Skeletal muscle tissue (tissue), 4 donors: ENCODE results near the gene IGF2BP2. TPM values are rescaled to one million over a fixed set of nuclear protein-coding genes. Genes with fewer than 3 reads are reported as not detected.
A peak's percentile ranks its signal among the peaks of the same experiment; 100 is the strongest.
"Not testable (repeated sequence)": the region's sequence is repeated elsewhere in the genome, so short reads cannot be mapped to it uniquely, and the experiment has no call there.

Experiments
- H3K27ac ChIP-seq: one replicate; pipeline ENCODE4 v1.7.0; 2013; ENCODE audit warnings: mild to moderate bottlenecking, low read depth, low read length, inconsistent platforms
- H3K27me3 ChIP-seq, 3 donors: one replicate each; pipeline ENCODE4 v1.7.0; 2013; ENCODE audit warnings: low read length in 3 of 3; ENCODE audit not compliant: control insufficient read depth in 3 of 3, insufficient read depth in 3 of 3
- H3K36me3 ChIP-seq, 3 donors: one replicate each; pipeline ENCODE4 v1.7.0; 2013; ENCODE audit warnings: low read length in 3 of 3; ENCODE audit not compliant: control insufficient read depth in 3 of 3, insufficient read depth in 3 of 3
- H3K4me1 ChIP-seq, 3 donors: one replicate each; pipeline ENCODE4 v1.7.0; 2013; ENCODE audit warnings: low read length in 3 of 3, mild to moderate bottlenecking in 3 of 3; ENCODE audit not compliant: control insufficient read depth in 3 of 3, insufficient read depth in 3 of 3
- H3K4me3 ChIP-seq, 3 donors: one replicate each; pipeline ENCODE4 v1.7.0; 2013; ENCODE audit warnings: low read length in 3 of 3
- H3K9ac ChIP-seq, 3 donors: one replicate each; pipeline ENCODE4 v1.7.0; 2013; ENCODE audit warnings: low read length in 3 of 3, mild to moderate bottlenecking in 3 of 3, moderate library complexity in 2 of 3, low read depth in 1 of 3
- H3K9me3 ChIP-seq, 3 donors: one replicate each; pipeline ENCODE4 v1.7.0; 2013; ENCODE audit warnings: low read length in 3 of 3; ENCODE audit not compliant: control insufficient read depth in 3 of 3
- total RNA-seq: library from RNA; depleted of rRNA; stranded (reverse); fragments of >200 nt; gene quantifications from one replicate; pipeline ENCODE4 v1.2.3, GENCODE V29; 2014
- donor health status: Osteomylitis.

Gene IGF2BP2
- total RNA-seq, 1 donor from 2014 or later, result 26.6 TPM

DNA sequence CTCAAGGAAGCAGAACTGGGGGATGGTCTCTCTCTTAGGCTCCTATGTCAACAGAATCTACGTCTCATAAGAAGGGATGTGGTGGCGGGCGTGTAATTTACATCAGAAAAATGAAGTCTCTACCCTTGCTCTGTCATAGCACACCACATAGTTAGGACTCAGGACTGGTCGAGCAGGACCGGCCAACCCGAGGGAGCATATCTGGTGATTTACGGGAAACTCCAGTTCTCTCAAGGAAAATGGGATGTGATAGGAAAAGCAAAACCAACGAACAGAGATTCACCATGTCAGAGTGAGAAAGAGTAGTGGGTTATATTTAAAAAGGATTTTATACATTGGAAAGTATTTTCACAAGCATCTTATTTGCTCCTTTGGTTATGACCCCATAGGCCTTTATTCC lies 54.7 kb downstream of the IGF2BP2 start:
- no peak overlapping the region for H3K27ac ChIP-seq
- no peaks in the 10 kb centered on the region for H3K36me3 ChIP-seq
- H3K4me1 ChIP-seq, result peaks cover 0 to 4% (median 2%) of the 10 kb centered on the region in 3 donors
- no peaks in the 10 kb centered on the region for H3K9me3 ChIP-seq
- no peak overlapping the region for H3K9ac ChIP-seq
- H3K27me3 ChIP-seq, result no peaks in the 10 kb centered on the region
- no peak overlapping the region for H3K4me3 ChIP-seq

DNA sequence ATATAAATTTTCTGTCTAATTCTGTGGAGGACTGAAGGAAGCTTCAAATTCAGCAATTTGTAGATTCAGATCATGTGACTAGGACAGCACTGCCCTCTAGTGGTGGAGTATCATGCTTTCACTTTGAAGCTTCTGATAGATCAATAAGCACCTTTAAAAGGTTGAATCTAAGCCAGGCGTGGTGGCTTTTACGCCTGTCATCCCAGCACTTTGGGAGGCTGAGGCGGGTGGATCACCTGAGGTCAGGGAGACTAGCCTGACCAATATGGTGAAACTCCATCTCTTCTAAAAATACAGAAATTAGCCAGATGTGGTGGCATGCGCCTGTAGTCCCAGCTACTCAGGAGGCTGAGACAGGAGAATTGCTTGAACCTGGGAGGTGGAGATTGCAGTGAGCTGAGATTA lies 56.3 kb downstream of the IGF2BP2 start:
- not testable (repeated sequence) for H3K9ac ChIP-seq, H3K27me3 ChIP-seq, H3K36me3 ChIP-seq, H3K4me3 ChIP-seq, H3K9me3 ChIP-seq, H3K27ac ChIP-seq
- H3K4me1 ChIP-seq, result peaks cover 8 to 16% (median 11%) of the 10 kb centered on the region in 3 donors

DNA sequence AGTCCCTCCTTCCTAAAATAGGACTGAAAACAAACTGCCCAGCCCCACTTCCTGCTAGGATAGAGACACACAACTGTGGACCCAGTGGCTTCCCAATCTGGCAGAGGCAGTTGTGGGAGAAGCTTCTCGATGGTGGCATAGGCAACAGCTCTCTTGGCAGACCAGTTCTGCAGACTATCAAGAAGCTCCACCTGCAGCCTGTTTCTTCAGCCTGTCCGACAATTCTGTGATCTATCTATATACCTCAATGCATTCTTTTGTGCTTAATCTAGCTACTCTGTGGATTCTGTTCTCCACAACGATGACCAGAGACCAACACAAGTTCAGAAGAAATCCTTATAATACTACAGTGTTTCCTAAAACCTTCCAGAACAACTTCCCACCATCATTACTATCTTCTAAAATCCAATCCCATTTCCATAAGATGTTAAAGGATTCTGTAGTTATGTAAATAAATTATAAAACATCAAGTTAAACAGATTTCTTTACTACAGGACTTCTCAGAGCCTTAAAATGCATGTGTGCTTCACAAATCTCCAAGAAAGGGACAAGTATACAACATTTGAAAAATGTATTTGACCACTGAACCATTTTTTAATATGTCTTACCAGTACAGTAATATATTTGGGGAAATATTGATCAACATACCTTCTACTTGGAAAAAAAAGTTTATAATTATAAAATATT lies 57.7 kb downstream of the IGF2BP2 start:
- H3K4me1 ChIP-seq, result peaks cover 8 to 18% (median 11%) of the 10 kb centered on the region in 3 donors
- no peaks in the 10 kb centered on the region for H3K27me3 ChIP-seq
- H3K9me3 ChIP-seq, result no peaks in the 10 kb centered on the region
- no peak overlapping the region for H3K4me3 ChIP-seq
- H3K36me3 ChIP-seq, result no peaks in the 10 kb centered on the region
- H3K27ac ChIP-seq, result no peak overlapping the region
- H3K9ac ChIP-seq, result no peak overlapping the region

DNA sequence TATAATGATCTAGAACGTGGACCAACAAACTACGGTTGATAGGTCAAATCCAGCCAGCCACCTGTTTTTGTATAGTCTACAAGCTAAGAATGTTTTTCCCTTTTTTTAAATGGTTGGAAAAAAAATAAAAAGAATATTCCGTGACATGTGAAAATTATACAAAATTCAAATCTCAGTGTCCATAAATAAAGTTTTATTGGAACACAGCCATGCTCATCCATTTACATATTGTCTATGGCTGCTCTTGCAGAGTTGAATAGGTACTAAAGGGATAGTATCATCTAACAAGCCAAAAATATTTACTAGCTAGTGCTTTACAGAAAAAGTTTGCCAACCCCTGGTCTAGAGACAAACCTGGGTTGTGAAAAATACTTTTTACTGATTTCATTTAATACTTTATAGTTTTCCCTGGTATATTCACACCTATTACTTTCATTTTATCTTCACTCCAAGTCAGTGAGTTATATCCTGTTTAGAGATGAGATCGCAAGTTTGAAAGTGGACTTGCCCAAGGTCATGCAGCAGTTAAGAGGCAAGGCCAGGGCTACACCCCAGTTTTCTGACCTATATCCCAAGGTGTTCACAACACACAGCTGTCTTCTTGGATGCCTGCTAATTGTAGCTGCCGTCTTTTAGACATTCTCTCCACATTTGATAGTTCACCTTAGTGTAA lies 58.4 kb downstream of the IGF2BP2 start:
- H3K9me3 ChIP-seq, result no peaks in the 10 kb centered on the region
- peaks cover 8 to 18% (median 11%) of the 10 kb centered on the region in 3 donors for H3K4me1 ChIP-seq
- H3K9ac ChIP-seq, result no peak overlapping the region
- H3K4me3 ChIP-seq, result no peak overlapping the region
- H3K27ac ChIP-seq, result no peak overlapping the region
- no peaks in the 10 kb centered on the region for H3K27me3 ChIP-seq
- no peaks in the 10 kb centered on the region for H3K36me3 ChIP-seq

DNA sequence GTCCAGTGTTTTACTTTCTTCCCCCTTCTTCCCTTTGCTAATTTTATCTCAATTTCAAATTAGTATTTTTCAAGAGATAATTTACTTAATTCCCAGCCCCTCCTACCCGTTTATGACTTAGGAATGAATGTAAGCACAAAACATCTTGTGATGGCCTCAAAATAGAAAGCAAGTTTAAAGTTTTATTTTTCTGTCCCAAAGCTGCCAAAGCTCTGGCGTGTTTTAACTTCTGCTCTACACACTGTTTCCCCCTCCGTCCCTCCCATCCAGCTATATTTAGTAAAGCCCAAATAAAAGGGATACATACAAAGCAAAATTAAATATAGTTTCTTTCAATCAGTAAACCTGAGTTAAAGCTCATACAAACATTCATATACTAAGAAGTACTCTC lies 59.9 kb downstream of the IGF2BP2 start:
- Histone ChIP-seq H3K4me3 (peak overlapping the region in 1 of 3 donors; percentile 17), H3K27me3 (no peaks in the 10 kb centered on the region), H3K9ac (peak overlapping the region in 1 of 3 donors; percentile 38), H3K4me1 (peaks cover 8 to 27% (median 15%) of the 10 kb centered on the region in 3 donors), H3K27ac (peak overlapping the region; percentile 54), H3K36me3 (no peaks in the 10 kb centered on the region), H3K9me3 (no peaks in the 10 kb centered on the region)

DNA sequence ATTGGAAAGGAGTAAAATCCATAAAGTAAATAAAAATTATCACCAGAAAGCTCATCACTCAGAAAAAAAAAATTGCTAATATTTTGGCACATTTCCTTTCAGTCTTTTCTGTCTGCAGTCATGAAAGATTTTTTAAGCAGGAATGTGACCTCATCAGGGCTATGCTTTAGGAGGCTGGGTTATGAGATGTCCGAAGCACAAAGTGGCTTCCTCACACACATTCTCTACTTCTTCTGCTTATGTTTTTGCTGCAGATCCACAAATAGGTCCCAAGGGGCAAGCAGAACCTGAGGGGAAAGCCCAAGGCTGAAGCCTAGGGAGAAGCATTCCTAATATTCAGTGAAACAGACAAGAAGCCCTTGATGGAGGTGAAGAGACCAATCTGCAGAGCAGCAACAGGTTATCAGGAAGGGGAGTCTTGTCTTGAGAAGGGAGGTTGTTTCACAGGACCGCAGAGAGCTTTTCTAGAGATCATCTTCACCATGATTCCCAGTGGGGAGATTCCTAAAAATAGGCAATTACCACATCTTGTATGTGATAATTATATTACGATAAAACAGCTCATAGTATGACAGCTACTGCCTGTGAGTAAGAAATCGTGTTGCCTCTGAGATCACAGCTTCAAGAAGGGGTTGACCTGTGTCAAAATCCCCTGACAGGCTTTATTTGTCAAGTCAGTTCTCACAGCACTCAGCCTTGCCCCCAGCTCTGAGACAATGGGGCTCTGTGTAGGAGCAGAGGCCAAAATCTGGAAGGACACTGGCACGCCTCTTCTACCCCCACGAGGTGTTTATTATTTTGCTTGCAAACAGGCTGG lies 60.5 kb downstream of the IGF2BP2 start:
- Histone ChIP-seq H3K27me3 (no peaks in the 10 kb centered on the region), H3K9me3 (no peaks in the 10 kb centered on the region), H3K4me1 (peaks cover 11 to 31% (median 16%) of the 10 kb centered on the region in 3 donors), H3K9ac (peak overlapping the region in 2 of 3 donors; percentile 38 to 47), H3K36me3 (no peaks in the 10 kb centered on the region), H3K4me3 (peak overlapping the region in 1 of 3 donors; percentile 17), H3K27ac (peak overlapping the region; percentile 54)

DNA sequence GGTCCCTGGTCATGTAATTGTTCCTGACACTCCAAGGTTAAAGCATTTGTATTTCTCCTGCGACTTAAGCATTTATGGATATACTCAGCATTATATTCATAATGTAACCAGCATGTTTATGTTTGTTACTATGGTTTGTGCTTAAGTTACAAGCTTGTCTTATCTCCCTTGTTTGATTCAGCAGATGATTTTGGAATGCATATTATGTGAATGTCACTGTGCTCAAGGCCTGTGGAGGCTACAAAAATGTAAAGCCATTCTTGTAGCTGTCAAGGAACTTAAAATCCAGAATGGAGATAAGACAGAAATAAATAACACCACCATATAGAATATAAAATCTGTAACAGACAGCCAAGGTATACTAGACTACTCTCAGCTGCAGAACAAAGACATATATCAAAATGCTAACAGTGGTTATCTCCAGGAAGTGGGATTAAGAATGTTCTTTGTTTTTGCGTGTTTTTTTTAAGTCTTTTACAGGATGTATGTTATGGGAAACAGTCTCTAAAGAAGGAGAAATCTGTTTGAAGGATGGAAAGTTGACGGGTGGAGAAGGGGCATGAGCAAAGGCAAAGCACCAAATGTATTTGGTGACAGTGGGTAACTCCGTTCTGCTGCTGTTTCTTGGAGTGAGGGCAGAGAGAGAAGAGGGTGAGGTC lies 61.4 kb downstream of the IGF2BP2 start:
- Histone ChIP-seq H3K27ac (no peak overlapping the region), H3K27me3 (no peaks in the 10 kb centered on the region), H3K9me3 (no peaks in the 10 kb centered on the region), H3K4me1 (peaks cover 19 to 40% (median 25%) of the 10 kb centered on the region in 3 donors), H3K4me3 (no peak overlapping the region), H3K9ac (no peak overlapping the region), H3K36me3 (no peaks in the 10 kb centered on the region)

DNA sequence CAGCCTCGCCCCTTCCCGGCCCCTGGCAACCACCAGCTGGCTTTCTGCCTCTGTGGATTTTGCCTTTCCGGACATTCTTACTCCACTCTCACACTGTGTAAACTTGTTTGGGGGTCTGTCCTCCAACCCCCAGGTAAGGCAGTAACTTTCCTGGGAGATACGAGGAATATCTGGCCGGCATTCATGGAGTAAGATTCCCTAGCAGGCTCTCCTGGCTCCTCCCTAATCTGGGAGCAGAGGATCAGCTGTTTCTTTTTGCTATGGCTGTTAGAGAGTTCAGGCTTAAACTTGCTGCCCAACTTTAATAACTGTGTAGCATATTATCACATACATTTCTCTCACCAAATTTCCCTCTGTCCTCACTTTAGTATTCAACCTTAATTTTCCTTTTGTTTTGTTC lies 64.3 kb downstream of the IGF2BP2 start:
- Histone ChIP-seq H3K4me1 (peaks cover 19 to 51% (median 27%) of the 10 kb centered on the region in 3 donors), H3K9ac (peak overlapping the region; percentile 63 to 80 (median 78)), H3K27ac (peak overlapping the region; percentile 87), H3K27me3 (no peaks in the 10 kb centered on the region), H3K4me3 (peak overlapping the region; percentile 45 to 65 (median 57)), H3K9me3 (no peaks in the 10 kb centered on the region), H3K36me3 (no peaks in the 10 kb centered on the region)

DNA sequence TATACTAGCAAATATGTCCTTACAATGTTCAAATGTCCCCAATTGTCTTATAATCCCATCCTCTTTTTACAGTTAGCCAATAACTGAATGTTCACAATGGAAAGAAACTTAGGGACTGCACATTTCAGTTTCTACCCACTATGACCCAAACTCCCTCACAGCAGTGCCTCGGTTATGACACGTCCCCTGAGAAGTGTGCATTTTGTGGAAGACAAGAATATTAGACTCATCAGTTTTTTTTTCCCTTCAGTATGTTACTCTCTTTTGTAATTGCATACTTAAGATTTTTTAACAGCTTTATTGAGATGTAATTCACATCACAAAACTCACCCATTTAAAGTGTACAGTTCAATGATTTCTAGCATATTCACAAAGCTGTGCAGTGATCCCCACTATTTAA lies 64.8 kb downstream of the IGF2BP2 start:
- H3K36me3 ChIP-seq, result no peaks in the 10 kb centered on the region
- no peaks in the 10 kb centered on the region for H3K27me3 ChIP-seq
- peak overlapping the region; percentile 87 for H3K27ac ChIP-seq
- H3K4me3 ChIP-seq, result peak overlapping the region; percentile 45 to 65 (median 57)
- H3K4me1 ChIP-seq, result peaks cover 19 to 47% (median 24%) of the 10 kb centered on the region in 3 donors
- peak overlapping the region; percentile 63 to 80 (median 78) for H3K9ac ChIP-seq
- H3K9me3 ChIP-seq, result no peaks in the 10 kb centered on the region
